Ramos (cell line): Measurements from ENCODE around the gene PDXK.

Experiments
- in situ Hi-C: fragments of 300-500 bp; cut with MboI; formaldehyde crosslinking; loops from one replicate; pipeline ENCODE4 v1.14.3; 2022; ENCODE audit warnings: low sequenced_read_pairs; ENCODE audit not compliant: unreplicated experiment

PDXK gene

GRCh38 chr21:43774163-43774562 is 55.2 kb downstream of the PDXK start:
- in situ Hi-C loops, result no loop called here

GRCh38 chr21:43775190-43775589 is 56.3 kb downstream of the PDXK start:
- in situ Hi-C loops, result no loop called here

- in situ Hi-C loops, result no loop called here
Observed at GRCh38 chr21:43775795-43776430, 57.0 kb downstream of the PDXK start, which contains the start of gene CSTB. Gene CSTB, minus strand, starts transcription at chr21:43776308. Its CDS starts 39 bp downstream, at chr21:43776269.

- in situ Hi-C loops, result no loop called here
Observed at GRCh38 chr21:43777953-43778352, 59.0 kb downstream of the PDXK start.

- in situ Hi-C loops, result no loop called here
Observed at GRCh38 chr21:43778469-43779335, 59.8 kb downstream of the PDXK start.

- in situ Hi-C loops, result no loop called here
Observed at GRCh38 chr21:43779660-43780059, 60.7 kb downstream of the PDXK start.

- in situ Hi-C loops, result no loop called here
Observed at GRCh38 chr21:43781846-43782245, 62.9 kb downstream of the PDXK start.

GRCh38 chr21:43782431-43783097 is 63.6 kb downstream of the PDXK start:
- in situ Hi-C loops, result no loop called here

- in situ Hi-C loops, result no loop called here
Observed at GRCh38 chr21:43783098-43783700, 64.3 kb downstream of the PDXK start.

GRCh38 chr21:43785134-43785533 is 66.2 kb downstream of the PDXK start:
- in situ Hi-C loops, result no loop called here

GRCh38 chr21:43786300-43786806 is 67.4 kb downstream of the PDXK start:
- in situ Hi-C loops, result no loop called here

- in situ Hi-C loops, result no loop called here
Observed at GRCh38 chr21:43786807-43787440, 68.0 kb downstream of the PDXK start.

GRCh38 chr21:43789276-43790009 is 70.5 kb downstream of the PDXK start, which contains the start of gene RRP1:
Gene RRP1, plus strand, starts transcription at chr21:43789577. Its CDS starts 53 bp downstream, at chr21:43789630.
- in situ Hi-C loops, result no loop called here

- in situ Hi-C loops, result no loop called here
Observed at GRCh38 chr21:43790010-43790524, 71.1 kb downstream of the PDXK start.

- in situ Hi-C loops, result no loop called here
Observed at GRCh38 chr21:43792406-43792805, 73.5 kb downstream of the PDXK start.

- in situ Hi-C loops, result no loop called here
Observed at GRCh38 chr21:43793243-43793642, 74.3 kb downstream of the PDXK start.

- in situ Hi-C loops, result no loop called here
Observed at GRCh38 chr21:43794311-43794710, 75.4 kb downstream of the PDXK start.

- in situ Hi-C loops, result loop anchor here (5.0 kb wide), 1 partner anchor 48 kb away; no protein-coding TSS in a partner anchor
Observed at GRCh38 chr21:43794857-43795256, 75.9 kb downstream of the PDXK start.

GRCh38 chr21:43797415-43797814 is 78.5 kb downstream of the PDXK start:
- in situ Hi-C loops, result loop anchor here (5.0 kb wide), 1 partner anchor 50 kb away; no protein-coding TSS in a partner anchor
